Small intestine (tissue), 16 donors: ENCODE results near the gene SMCP. TPM values are rescaled to one million over a fixed set of nuclear protein-coding genes. Genes with fewer than 3 reads are reported as not detected.

Source experiments
- DNase-seq, 2 donors: peaks; one replicate each; pipeline versions ENCODE4 v3.0.0 to v3.0.0-alpha.2; 2013
- FAIRE-seq: peaks from 2 replicates; lab custom pipeline; 2012; peaks lifted over from hg19 to GRCh38; lab: Jason Lieb, UNC
- H3K27ac ChIP-seq, 3 donors: one replicate each; pipeline ENCODE4 v1.5.1; 2013; ENCODE audit warnings: low read length in 2 of 3, mild to moderate bottlenecking in 2 of 3, control low read depth in 1 of 3, inconsistent platforms in 1 of 3, low read depth in 1 of 3, moderate library complexity in 1 of 3
- H3K27me3 ChIP-seq, 3 donors: one replicate each; pipeline ENCODE4 v1.6.1; 2013; ENCODE audit warnings: low read length in 3 of 3, inconsistent platforms in 1 of 3; ENCODE audit not compliant: control insufficient read depth in 3 of 3, insufficient read depth in 3 of 3
- H3K36me3 ChIP-seq, 3 donors: one replicate each; pipeline ENCODE4 v1.6.1; 2013; ENCODE audit warnings: low read length in 3 of 3, inconsistent platforms in 1 of 3, low read depth in 1 of 3, mild to moderate bottlenecking in 1 of 3, moderate library complexity in 1 of 3; ENCODE audit not compliant: control insufficient read depth in 3 of 3, insufficient read depth in 2 of 3
- H3K4me1 ChIP-seq, 3 donors: one replicate each; pipeline ENCODE4 v1.6.1; 2013; ENCODE audit warnings: low read length in 2 of 3, inconsistent platforms in 1 of 3, low read depth in 1 of 3, mild to moderate bottlenecking in 1 of 3, moderate library complexity in 1 of 3; ENCODE audit not compliant: control insufficient read depth in 3 of 3, insufficient read depth in 2 of 3
- H3K4me3 ChIP-seq, 3 donors: one replicate each; pipeline ENCODE4 v1.5.1; 2013; ENCODE audit warnings: low read length in 3 of 3, control low read depth in 1 of 3, inconsistent platforms in 1 of 3, low read depth in 1 of 3, mild to moderate bottlenecking in 1 of 3, moderate library complexity in 1 of 3
- H3K9me3 ChIP-seq, 2 donors: one replicate each; pipeline ENCODE4 v1.6.1; 2013; ENCODE audit warnings: low read depth in 1 of 2, low read length in 1 of 2; ENCODE audit not compliant: control insufficient read depth in 2 of 2, insufficient read depth in 1 of 2
- WGBS, 3 donors: extraction: QIAGEN DNeasy Blood & Tissue Kit; methylation state at CpG; one replicate each; pipeline ENCODE4 v1.1.7; 2013; 5-methylcytosine and 5-hydroxymethylcytosine counted together
- long read RNA-seq, 10 donors: transcript quantifications; one replicate each; lab custom pipeline, GENCODE V29; 2026
- polyA plus RNA-seq, 4 donors: library from polyadenylated mRNA; stranded (reverse) in 3 of 4; unstranded in 1 of 4; fragments of 200-250 nt in 3 of 4; fragments of 120-200 nt in 1 of 4; gene quantifications; one replicate each; pipeline versions ENCODE4 v1.2.1 to v1.2.3, GENCODE V29; 2013
- donor health status: healthy with polysubstance abuse.
- donor health status: control.
- donor health status: control.
- donor health status: Bipolar disorder and iron deficiency.
- donor health status: healthy.

SMCP gene, protein sequence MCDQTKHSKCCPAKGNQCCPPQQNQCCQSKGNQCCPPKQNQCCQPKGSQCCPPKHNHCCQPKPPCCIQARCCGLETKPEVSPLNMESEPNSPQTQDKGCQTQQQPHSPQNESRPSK
- not detected for polyA plus RNA-seq
- long read RNA-seq, donor 1: 0 reads
- long read RNA-seq, donor 2: 0 reads
- long read RNA-seq, donor 3: 0 reads
- long read RNA-seq, donor 4: 0 reads
- long read RNA-seq, donor 5: 0 reads
- long read RNA-seq, donor 6: 0 reads
- long read RNA-seq, donor 7: 0 reads
- long read RNA-seq, donor 8: 0 reads
- long read RNA-seq, donor 9: 0 reads
- long read RNA-seq, donor 10: 0 reads

- H3K36me3 ChIP-seq: no peaks in the 10 kb centered on the region
- DNase-seq: no peak
- no peaks in the 10 kb centered on the region for H3K4me1 ChIP-seq
- no peak for FAIRE-seq
- H3K9me3 ChIP-seq: no peaks in the 10 kb centered on the region
- H3K27me3 ChIP-seq: no peaks in the 10 kb centered on the region
- no peak within 1 kb of the TSS for H3K4me3 ChIP-seq
- no peak within 1 kb of the TSS for H3K27ac ChIP-seq
- WGBS, 3 donors: 5 to 30% (median 14%) methylated on average over 1 of the region's 1 CpG
Measured at GRCh38 chr1:152878042-152878441, at the start of gene SMCP. SMCP (plus strand) TSS chr1:152878322; CDS start chr1:152884423, 6,101 bp downstream.

DNA sequence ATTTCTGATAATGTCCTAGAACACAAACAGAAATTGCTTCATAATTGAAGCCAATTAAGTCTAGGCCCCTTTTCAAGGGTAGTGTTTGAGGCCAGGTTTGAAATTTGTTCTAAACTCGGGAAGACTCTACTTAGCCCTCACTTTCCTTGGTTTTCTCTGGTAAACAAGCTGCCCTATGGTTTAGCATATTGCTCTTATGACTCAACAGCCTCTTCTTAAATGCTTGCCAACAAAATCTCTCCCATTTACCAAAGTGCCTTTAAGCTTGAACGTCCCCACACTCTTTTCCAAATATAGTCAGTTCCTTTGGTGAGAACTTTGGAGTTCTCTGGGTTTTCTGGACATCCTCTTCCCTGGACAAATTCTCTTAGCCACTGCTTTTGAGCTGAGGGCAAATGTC, 41.3 kb upstream of the SMCP start:
- Histone ChIP-seq H3K36me3 (no peaks in the 10 kb centered on the region), H3K4me3 (no peak overlapping the region), H3K9me3 (no peaks in the 10 kb centered on the region), H3K27me3 (no peaks in the 10 kb centered on the region), H3K27ac (peak overlapping the region in 1 of 3 donors; percentile 16), H3K4me1 (no peaks in the 10 kb centered on the region)
- DNase-seq (no peak), FAIRE-seq (no peak)
- 42 to 44% (median 43%) methylated on average over 2 of the region's 2 CpGs for WGBS, 3 donors

- 71 to 78% (median 73%) methylated on average over 3 of the region's 3 CpGs for WGBS, 3 donors
- no peak for FAIRE-seq
- H3K27me3 ChIP-seq: no peaks in the 10 kb centered on the region
Measured at GRCh38 chr1:152842556-152842955, 35.6 kb upstream of the SMCP start, which contains the start of gene LCE6A. LCE6A (plus strand) TSS chr1:152842856; CDS start chr1:152843521, 665 bp downstream.

DNA sequence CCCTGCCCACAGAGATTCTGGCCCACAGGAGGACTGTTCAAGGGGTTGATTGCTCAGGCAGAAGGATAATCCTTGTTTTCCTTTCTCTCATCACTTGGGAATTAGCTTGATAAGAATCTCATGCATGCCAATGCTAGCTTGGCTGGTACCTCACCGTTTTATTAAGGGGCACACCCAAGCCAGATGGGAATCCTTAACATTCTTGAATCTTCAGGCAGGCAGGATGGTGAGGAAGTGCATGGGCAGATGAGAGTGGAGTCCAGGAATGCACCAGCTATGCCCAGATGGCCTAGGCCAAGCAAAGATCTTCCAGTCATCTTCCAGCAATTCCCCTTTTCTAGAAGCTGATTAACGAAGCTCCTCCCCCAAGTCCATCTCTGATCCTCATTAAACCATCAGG, 22.5 kb upstream of the SMCP start:
- WGBS, 3 donors: 41 to 51% (median 44%) methylated on average over 2 of the region's 2 CpGs
- H3K36me3 ChIP-seq: no peaks in the 10 kb centered on the region
- H3K4me1 ChIP-seq: no peaks in the 10 kb centered on the region
- H3K9me3 ChIP-seq: no peaks in the 10 kb centered on the region
- FAIRE-seq (no peak), DNase-seq (no peak)
- no peaks in the 10 kb centered on the region for H3K27me3 ChIP-seq
- H3K4me3 ChIP-seq: no peak overlapping the region
- no peak overlapping the region for H3K27ac ChIP-seq

More at GRCh38 chr1:152842556-152842955, 35.6 kb upstream of the SMCP start, which contains the start of gene LCE6A:
- no peak within 1 kb of the TSS for H3K4me3 ChIP-seq
- no peaks in the 10 kb centered on the region for H3K36me3 ChIP-seq
- no peak within 1 kb of the TSS for H3K27ac ChIP-seq
- no peak for DNase-seq
- H3K4me1 ChIP-seq: no peaks in the 10 kb centered on the region
- H3K9me3 ChIP-seq: no peaks in the 10 kb centered on the region

- no peak for DNase-seq
- Histone ChIP-seq H3K9me3 (no peaks in the 10 kb centered on the region), H3K36me3 (no peaks in the 10 kb centered on the region), H3K27ac (no peak overlapping the region), H3K4me3 (no peak overlapping the region), H3K27me3 (no peaks in the 10 kb centered on the region), H3K4me1 (no peaks in the 10 kb centered on the region)
- no peak for FAIRE-seq
- 60 to 92% (median 65%) methylated on average over 1 of the region's 1 CpG for WGBS, 3 donors
Measured at GRCh38 chr1:152858062-152858461, 20.1 kb upstream of the SMCP start.

GRCh38 chr1:152859696-152860095, 18.4 kb upstream of the SMCP start, which contains the start of gene LCE7A:
LCE7A (plus strand) TSS chr1:152859996; CDS start chr1:152860698, 702 bp downstream.
- no peak within 1 kb of the TSS for H3K4me3 ChIP-seq
- DNase-seq: no peak
- H3K4me1 ChIP-seq: no peaks in the 10 kb centered on the region
- no peaks in the 10 kb centered on the region for H3K27me3 ChIP-seq
- no peak for FAIRE-seq
- H3K36me3 ChIP-seq: no peaks in the 10 kb centered on the region
- no peak within 1 kb of the TSS for H3K27ac ChIP-seq
- no peaks in the 10 kb centered on the region for H3K9me3 ChIP-seq
- 79 to 90% (median 89%) methylated on average over 3 of the region's 3 CpGs for WGBS, 3 donors

DNA sequence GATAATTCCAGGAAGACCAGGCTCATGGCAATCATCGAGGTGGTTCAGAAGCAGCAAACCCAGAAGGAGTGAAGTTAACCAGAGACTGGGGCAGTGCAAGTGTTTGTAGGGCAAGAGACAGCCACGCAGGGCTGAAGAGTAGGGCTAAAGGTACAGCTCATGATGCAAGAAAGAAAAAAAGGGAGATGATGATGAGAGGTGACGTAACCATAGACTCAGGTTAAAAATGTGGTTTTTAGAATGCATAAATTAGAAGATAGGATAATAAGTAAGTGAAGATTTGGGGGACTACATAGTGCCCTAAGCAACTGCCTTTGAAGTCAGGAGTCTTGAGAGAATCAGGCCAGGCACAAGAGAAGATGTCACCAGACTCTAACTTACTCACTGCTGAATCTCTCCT, 18.0 kb upstream of the SMCP start:
- Histone ChIP-seq H3K36me3 (no peaks in the 10 kb centered on the region), H3K4me1 (no peaks in the 10 kb centered on the region)

DNA sequence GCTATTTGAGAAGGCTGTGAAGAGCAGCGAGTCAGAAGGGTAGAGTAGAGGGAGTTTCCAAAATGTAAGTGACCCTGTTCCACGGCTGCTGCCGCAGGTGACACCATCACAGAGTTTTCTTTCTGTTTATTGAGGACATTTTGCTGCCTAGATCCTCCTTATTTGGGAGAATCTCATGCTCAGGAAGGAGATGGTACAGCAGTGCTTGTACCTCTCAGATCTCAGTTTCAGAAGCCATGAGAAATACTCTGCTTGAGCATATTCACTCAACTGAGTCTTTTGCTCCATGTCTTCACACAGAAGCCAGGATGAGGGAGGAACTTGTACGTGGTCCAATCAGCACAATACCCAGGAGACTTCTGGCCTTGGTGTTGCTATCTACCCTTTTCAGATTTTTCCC, 16.7 kb upstream of the SMCP start:
- 71 to 81% (median 77%) methylated on average over 4 of the region's 4 CpGs for WGBS, 3 donors

More for the DNA sequence above, 18.0 kb upstream of the SMCP start:
- H3K27me3 ChIP-seq: no peaks in the 10 kb centered on the region
- no peak for DNase-seq
- H3K27ac ChIP-seq: no peak overlapping the region
- H3K9me3 ChIP-seq: no peaks in the 10 kb centered on the region
- no peak overlapping the region for H3K4me3 ChIP-seq
- no peak for FAIRE-seq
- WGBS, 3 donors: 61 to 73% (median 65%) methylated on average over 3 of the region's 3 CpGs

More for the DNA sequence above, 16.7 kb upstream of the SMCP start:
- Histone ChIP-seq H3K27me3 (no peaks in the 10 kb centered on the region), H3K4me3 (no peak overlapping the region), H3K9me3 (no peaks in the 10 kb centered on the region), H3K4me1 (no peaks in the 10 kb centered on the region), H3K36me3 (no peaks in the 10 kb centered on the region), H3K27ac (no peak overlapping the region)
- FAIRE-seq (no peak), DNase-seq (no peak)
